ENCODE data around the gene EMX2.
"Not testable (repeated sequence)": the region's sequence is repeated elsewhere in the genome, so short reads cannot be mapped to it uniquely, and the experiment has no call there.

The EMX2 gene

DNA sequence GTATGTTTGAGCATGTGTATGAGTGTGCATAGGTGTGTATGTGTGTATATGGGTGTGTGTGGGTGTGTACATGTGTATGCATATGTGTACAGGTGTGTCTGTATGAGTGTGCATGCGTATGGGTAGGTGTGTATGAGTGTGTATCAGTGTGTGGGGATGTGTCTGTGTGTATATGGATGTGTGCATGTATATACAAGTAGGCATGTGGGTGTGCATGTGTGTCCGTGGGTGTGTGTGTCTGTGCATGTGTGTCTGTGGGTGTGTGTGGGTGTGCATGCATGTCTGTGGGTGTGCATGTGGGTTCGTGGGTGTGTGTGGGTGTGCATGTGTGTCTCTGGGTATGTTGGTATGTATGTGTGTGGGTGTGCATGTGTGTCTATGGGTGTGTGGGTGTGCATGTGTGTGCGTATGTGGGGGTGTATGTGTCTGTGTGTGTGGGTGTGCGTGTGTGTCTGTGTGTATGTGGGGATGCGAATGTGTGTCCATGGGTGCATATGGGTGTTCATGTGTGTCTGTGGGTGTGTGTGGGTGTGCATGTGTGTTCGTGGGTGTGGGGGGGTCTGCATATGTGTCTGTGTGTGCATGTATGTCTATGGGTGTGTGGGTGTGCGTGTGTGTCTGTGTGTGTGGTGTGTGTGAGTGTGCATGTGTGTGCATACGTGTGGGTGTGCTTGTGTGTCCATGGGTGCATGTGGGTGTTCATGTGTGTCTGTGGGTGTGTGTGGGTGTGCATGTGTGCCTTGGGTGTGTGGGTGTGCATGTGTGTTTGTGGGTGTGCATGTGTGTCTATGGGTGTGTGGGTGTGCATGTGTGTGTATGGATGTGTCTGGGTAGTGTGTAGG is 20.6 kb downstream of the EMX2 start:
- no peak for DNase-seq

- no peak for DNase-seq
Observed at GRCh38 chr10:117563780-117564179, 21.2 kb downstream of the EMX2 start.

- no peak for DNase-seq
Observed at GRCh38 chr10:117565068-117565467, 22.5 kb downstream of the EMX2 start.

DNA sequence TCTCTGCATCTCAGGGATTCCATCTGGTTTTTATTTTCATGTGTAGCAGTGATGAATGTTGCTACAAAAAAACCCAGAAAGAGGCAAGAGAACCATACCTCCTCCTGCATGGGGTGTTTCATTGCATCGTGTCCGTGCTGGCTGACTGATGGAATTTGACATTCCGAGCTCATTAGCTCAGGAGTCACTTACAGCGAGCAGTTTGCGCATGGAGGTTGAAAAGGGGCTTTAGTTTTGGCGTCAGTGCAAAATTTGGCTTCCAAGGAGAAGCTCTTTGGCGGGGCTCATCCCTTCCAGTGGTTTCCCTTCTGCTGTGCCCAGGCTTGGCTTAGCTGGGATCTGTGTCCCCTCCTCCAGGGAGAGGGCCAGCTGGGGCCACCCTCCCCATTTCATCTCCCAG is 25.8 kb downstream of the EMX2 start:
- no peak for DNase-seq

GRCh38 chr10:117569610-117570390 is 27.3 kb downstream of the EMX2 start:
- no peak for DNase-seq

DNA sequence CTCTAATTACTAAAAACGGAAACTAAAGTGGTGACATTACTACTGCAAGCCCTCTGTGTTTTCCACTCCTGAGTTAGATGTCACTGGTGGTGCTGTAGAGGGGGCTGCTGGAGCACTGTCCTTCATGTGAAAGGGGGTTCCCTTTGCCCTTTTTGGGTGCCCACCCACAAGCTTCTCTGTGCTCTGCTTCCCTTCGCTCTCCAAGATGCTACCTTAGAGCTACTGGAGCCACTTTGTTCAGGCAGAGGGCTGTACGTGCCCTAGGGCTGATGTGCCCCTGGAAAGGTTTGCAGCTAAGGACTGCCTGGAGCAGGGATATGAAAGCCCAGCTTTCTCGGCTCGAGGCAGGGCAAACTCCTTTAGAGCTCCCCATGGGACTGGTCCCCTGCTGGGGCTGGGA is 28.3 kb downstream of the EMX2 start:
- no peak for DNase-seq

GRCh38 chr10:117574498-117575146 is 32.1 kb downstream of the EMX2 start:
- DNase-seq = no peak

DNA sequence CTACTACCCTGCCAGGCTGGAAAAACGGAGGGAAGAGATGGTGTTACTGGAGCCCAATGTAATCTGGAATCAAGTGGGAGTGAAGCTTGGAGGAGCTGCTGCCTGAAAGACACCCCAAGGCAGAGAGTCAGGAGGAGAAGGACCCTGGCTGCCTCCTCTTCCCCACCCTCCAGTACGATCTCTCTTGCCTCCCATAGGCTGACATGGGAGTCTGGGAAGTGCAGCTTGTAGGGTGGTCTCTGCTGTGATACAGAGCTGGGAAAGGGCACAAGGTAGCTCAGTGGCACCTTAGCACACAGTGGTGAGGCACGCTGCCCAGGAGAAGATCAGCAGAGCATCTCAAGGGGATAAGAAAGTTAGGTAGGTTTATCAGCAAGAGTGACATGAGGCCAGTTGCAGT is 35.9 kb downstream of the EMX2 start:
- no peak for DNase-seq

DNA sequence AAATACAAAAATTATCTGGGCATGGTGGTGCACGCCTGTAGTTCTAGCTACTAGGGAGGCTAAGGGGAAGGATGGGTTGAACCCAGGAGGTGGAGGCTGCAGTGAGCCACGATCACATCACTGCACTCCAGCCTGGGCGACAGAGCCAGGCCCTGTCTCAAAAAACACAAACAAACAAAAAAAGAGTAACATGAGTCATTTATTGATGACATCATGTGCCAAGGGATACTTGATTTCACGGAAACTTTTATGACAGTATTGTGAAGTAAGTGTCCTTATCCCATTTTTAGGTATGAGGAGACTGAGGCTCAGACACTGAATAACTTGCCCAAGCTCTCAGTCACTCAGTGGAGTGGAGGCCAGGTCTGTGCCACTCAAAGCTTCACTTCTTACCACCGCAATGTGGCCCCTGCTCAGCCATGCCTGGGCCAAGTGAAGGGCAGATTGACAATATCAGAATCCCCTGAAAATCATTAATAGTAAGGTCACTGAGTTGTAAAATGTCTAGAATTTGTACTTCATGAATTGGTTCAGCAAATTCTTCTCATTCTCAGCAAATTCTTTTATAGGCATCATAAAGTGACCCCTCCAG is 36.5 kb downstream of the EMX2 start:
- DNase-seq = no peak

DNA sequence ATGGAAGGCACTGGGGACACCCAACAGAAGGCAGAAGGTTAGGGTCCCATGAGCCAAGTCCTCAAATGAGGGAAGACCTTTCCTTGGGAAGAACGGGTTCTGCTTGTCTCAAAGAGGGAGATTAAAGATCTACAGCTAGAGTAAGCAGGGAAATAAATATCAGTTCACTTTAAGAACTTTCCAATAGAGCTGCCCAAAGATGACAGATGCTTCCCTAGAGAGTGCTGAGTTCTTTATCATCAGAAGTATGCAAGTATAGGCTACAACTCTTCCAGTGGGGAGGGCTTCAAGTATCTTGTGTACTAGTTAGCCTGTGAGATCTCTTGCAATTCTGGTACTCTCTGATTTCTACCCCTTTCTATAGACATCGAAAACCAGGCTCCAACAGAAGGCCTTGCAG is 39.4 kb downstream of the EMX2 start:
- no peak for DNase-seq

GRCh38 chr10:117584831-117585230 is 42.3 kb downstream of the EMX2 start:
- not testable (repeated sequence) for DNase-seq

DNA sequence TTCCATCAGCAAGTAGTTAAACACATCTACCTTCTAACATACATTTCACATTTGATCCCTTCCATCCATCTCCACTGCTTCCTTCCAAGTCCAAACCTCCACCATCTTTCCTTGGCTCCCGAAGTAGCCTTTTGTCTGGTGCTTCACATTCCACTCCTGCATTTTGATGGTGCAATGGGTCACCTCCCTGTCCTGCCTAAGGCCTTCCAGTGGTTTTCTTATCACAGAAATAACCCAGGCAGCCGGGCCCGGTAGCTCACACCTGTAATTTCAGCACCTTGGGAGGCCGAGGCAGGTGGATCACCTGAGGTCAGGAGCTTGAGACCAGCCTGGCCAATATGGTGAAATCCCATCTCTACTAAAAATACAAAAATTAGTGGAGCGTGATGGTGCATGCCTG is 44.5 kb downstream of the EMX2 start:
- DNase-seq = no peak

GRCh38 chr10:117590101-117590875 is 47.7 kb downstream of the EMX2 start:
- no peak for DNase-seq

DNA sequence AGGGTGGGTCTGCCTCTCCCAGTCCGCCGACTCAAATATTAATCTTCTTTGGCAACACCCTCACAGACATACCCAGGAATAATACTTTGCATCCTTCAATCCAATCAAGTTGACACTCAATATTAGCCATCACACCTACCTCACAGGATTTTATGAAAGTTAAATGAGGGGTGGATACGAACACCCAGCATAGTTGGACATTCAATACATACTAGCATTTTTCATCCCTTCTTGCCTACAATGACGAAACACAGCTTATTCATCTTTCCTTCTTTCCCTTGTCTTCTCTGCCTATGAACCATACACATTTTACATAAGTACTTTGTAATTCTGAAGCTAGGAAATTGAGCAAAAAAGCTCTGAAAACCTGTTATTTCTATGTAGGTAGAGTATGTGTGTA is 48.5 kb downstream of the EMX2 start:
- no peak for DNase-seq

GRCh38 chr10:117594722-117595121 is 52.2 kb downstream of the EMX2 start:
- no peak for DNase-seq

- no peak for DNase-seq
Observed at GRCh38 chr10:117596706-117597105, 54.2 kb downstream of the EMX2 start.

DNA sequence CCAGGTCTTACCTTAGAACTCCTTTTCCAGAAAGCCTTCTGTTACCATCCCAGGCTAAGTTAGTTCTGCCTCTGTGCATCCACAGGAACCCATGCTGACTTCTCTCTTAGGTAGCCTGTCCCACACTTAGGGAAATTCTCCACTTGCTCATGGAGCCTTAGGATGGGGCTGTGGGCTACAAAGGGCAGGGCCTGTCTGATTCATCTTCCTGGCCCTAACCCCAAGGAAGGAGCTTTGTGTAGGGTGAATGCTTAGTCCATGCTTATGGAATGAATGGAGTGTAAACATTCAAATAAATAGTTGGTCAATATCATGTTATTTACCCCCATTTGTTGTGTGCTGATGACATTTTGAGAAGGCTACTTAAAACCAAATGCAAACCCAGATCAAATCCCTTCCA is 54.7 kb downstream of the EMX2 start:
- no peak for DNase-seq

All from NCI-H345 (cell line).